Mesendoderm (in vitro differentiated cells): ENCODE data around the gene RAB26.

Experiments
- DNase-seq: peaks from one replicate; pipeline ENCODE4 v3.0.0; 2013
- H2AK5ac ChIP-seq: 2 replicates; pipeline ENCODE4 v1.6.1; 2013; ENCODE audit warnings: low read length, inconsistent platforms
- H2BK120ac ChIP-seq: 2 replicates; pipeline ENCODE4 v1.6.1; 2013; ENCODE audit warnings: low read depth, mild to moderate bottlenecking, low read length, moderate library complexity, mixed read lengths
- H2BK15ac ChIP-seq: replicated peaks from 2 replicates; pipeline ENCODE4 v1.6.1; 2013; ENCODE audit warnings: low read depth, mild to moderate bottlenecking, moderate library complexity
- H2BK5ac ChIP-seq: 2 replicates; pipeline ENCODE4 v1.6.1; 2013; ENCODE audit warnings: low read length, inconsistent platforms
- H3K18ac ChIP-seq: 2 replicates; pipeline ENCODE4 v1.6.1; 2013; ENCODE audit warnings: mild to moderate bottlenecking, low read length, mixed read lengths
- H3K23ac ChIP-seq: one replicate; pipeline ENCODE4 v1.6.1; 2013; ENCODE audit warnings: low read length
- H3K27ac ChIP-seq: 2 replicates; pipeline ENCODE4 v1.5.1; 2013; ENCODE audit warnings: low read depth, mild to moderate bottlenecking, inconsistent platforms, low read length, moderate library complexity
- H3K27me3 ChIP-seq: 2 replicates; pipeline ENCODE4 v1.6.1; 2013; ENCODE audit warnings: low read length, control low read depth, mild to moderate bottlenecking, inconsistent platforms; ENCODE audit not compliant: insufficient read depth, poor library complexity
- H3K36me3 ChIP-seq: 2 replicates; pipeline ENCODE4 v1.6.1; 2013; ENCODE audit warnings: low read length, inconsistent platforms; ENCODE audit not compliant: control insufficient read depth, insufficient read depth
- H3K4ac ChIP-seq: one replicate; pipeline ENCODE4 v1.6.1; 2013; ENCODE audit warnings: low read depth, mild to moderate bottlenecking, low read length, moderate library complexity
- H3K4me1 ChIP-seq: 2 replicates; pipeline ENCODE4 v1.6.1; 2013; ENCODE audit warnings: low read depth, low read length, inconsistent platforms; ENCODE audit not compliant: control insufficient read depth
- H3K4me2 ChIP-seq: 2 replicates; pipeline ENCODE4 v1.6.1; 2013; ENCODE audit warnings: low read length
- H3K4me3 ChIP-seq: 2 replicates; pipeline ENCODE4 v1.5.1; 2013; ENCODE audit warnings: mild to moderate bottlenecking, low read length
- H3K56ac ChIP-seq: one replicate; pipeline ENCODE4 v1.6.1; 2013; ENCODE audit warnings: low read length
- H3K79me1 ChIP-seq: 2 replicates; pipeline ENCODE4 v1.6.1; 2013; ENCODE audit warnings: low read length, inconsistent platforms
- H3K79me2 ChIP-seq: 2 replicates; pipeline ENCODE4 v1.6.1; 2013; ENCODE audit warnings: mild to moderate bottlenecking, low read length; ENCODE audit not compliant: control insufficient read depth, insufficient read depth
- H3K9ac ChIP-seq: 2 replicates; pipeline ENCODE4 v1.6.1; 2013; ENCODE audit warnings: low read length, inconsistent platforms
- H4K5ac ChIP-seq: one replicate; pipeline ENCODE4 v1.6.1; 2013; ENCODE audit warnings: low read length
- H4K8ac ChIP-seq: one replicate; pipeline ENCODE4 v1.6.1; 2013; ENCODE audit warnings: low read depth, mild to moderate bottlenecking, control low read depth, low read length, moderate library complexity
- WGBS: extraction: QIAGEN DNeasy Blood & Tissue Kit; methylation state at CpG from one replicate; pipeline ENCODE4 v1.1.7; 2013; ENCODE audit warnings: low lambda C conversion rate, missing lambda C conversion rate; ENCODE audit not compliant: insufficient coverage; ENCODE audit errors: extremely low coverage; 5-methylcytosine and 5-hydroxymethylcytosine counted together

RAB26 gene

GRCh38 chr16:2149630-2150417 lies 1.4 kb downstream of the RAB26 start:
- Histone ChIP-seq H3K4me2 (peak overlapping the region; percentile 71), H4K5ac (no peak overlapping the region), H4K8ac (no peak overlapping the region), H2AK5ac (no peak overlapping the region), H3K36me3 (peaks cover 12% of the 10 kb centered on the region), H2BK5ac (no peak overlapping the region), H3K9ac (peak overlapping the region; percentile 68), H3K18ac (no peak overlapping the region), H3K4ac (no peak overlapping the region), H3K79me1 (peaks cover 10% of the 10 kb centered on the region), H2BK15ac (no peak overlapping the region), H3K56ac (peak overlapping the region; percentile 79), H3K23ac (no peak overlapping the region), H3K4me3 (no peak overlapping the region), H2BK120ac (no peak overlapping the region), H3K27me3 (no peaks in the 10 kb centered on the region), H3K4me1 (peaks cover 8% of the 10 kb centered on the region), H3K27ac (peak overlapping the region; percentile 45), H3K79me2 (peaks cover 24% of the 10 kb centered on the region)
- peak; percentile 70 for DNase-seq
- WGBS = no CpG with 5 or more reads among the region's 24 CpGs

- Histone ChIP-seq H3K4me3 (no peak overlapping the region), H4K5ac (no peak overlapping the region), H3K4me2 (peak overlapping the region; percentile 8), H2BK15ac (no peak overlapping the region), H3K79me1 (peaks cover 10% of the 10 kb centered on the region), H3K23ac (no peak overlapping the region), H2BK5ac (no peak overlapping the region), H3K36me3 (peaks cover 12% of the 10 kb centered on the region), H3K4ac (no peak overlapping the region), H3K27me3 (no peaks in the 10 kb centered on the region), H2AK5ac (no peak overlapping the region), H3K79me2 (peaks cover 28% of the 10 kb centered on the region), H3K27ac (peak overlapping the region; percentile 45), H3K9ac (peak overlapping the region; percentile 46), H3K18ac (no peak overlapping the region), H4K8ac (no peak overlapping the region), H3K4me1 (peaks cover 8% of the 10 kb centered on the region), H2BK120ac (no peak overlapping the region), H3K56ac (peak overlapping the region; percentile 87)
- no CpG with 5 or more reads among the region's 18 CpGs for WGBS
- peak; percentile 94 for DNase-seq
Observed at GRCh38 chr16:2150418-2151187, 2.2 kb downstream of the RAB26 start.

- Histone ChIP-seq H3K4me2 (peak overlapping the region; percentile 30), H3K27me3 (no peaks in the 10 kb centered on the region), H2BK5ac (no peak overlapping the region), H3K4me1 (peaks cover 8% of the 10 kb centered on the region), H3K79me1 (peaks cover 10% of the 10 kb centered on the region), H2AK5ac (no peak overlapping the region), H3K36me3 (peaks cover 12% of the 10 kb centered on the region), H4K5ac (no peak overlapping the region), H2BK120ac (no peak overlapping the region), H2BK15ac (no peak overlapping the region), H3K4ac (no peak overlapping the region), H3K27ac (peak overlapping the region; percentile 5), H3K79me2 (peaks cover 34% of the 10 kb centered on the region), H4K8ac (no peak overlapping the region), H3K18ac (no peak overlapping the region), H3K4me3 (no peak overlapping the region), H3K23ac (peak overlapping the region; percentile 31), H3K9ac (peak overlapping the region; percentile 99), H3K56ac (peak overlapping the region; percentile 87)
- no CpG with 5 or more reads among the region's 13 CpGs for WGBS
- peak; percentile 86 for DNase-seq
Observed at GRCh38 chr16:2151188-2152091, 3.0 kb downstream of the RAB26 start.

- DNase-seq = peak; percentile 52
- Histone ChIP-seq H3K9ac (peak overlapping the region; percentile 99), H2BK120ac (no peak overlapping the region)
Observed at GRCh38 chr16:2152695-2153506, 4.5 kb downstream of the RAB26 start.

More at GRCh38 chr16:2152695-2153506, 4.5 kb downstream of the RAB26 start:
- H3K27ac ChIP-seq = peak overlapping the region; percentile 18
- H3K56ac ChIP-seq = peak overlapping the region; percentile 87
- H3K18ac ChIP-seq = no peak overlapping the region
- no peak overlapping the region for H3K4ac ChIP-seq
- peaks cover 48% of the 10 kb centered on the region for H3K79me2 ChIP-seq
- H3K79me1 ChIP-seq = peaks cover 11% of the 10 kb centered on the region
- peak overlapping the region; percentile 79 for H3K4me2 ChIP-seq
- peaks cover 12% of the 10 kb centered on the region for H3K36me3 ChIP-seq
- peak overlapping the region; percentile 91 for H3K4me3 ChIP-seq
- H2BK5ac ChIP-seq = peak overlapping the region; percentile 30
- H4K5ac ChIP-seq = no peak overlapping the region
- H3K4me1 ChIP-seq = peaks cover 8% of the 10 kb centered on the region
- H2BK15ac ChIP-seq = no peak overlapping the region
- H4K8ac ChIP-seq = no peak overlapping the region
- no peaks in the 10 kb centered on the region for H3K27me3 ChIP-seq
- WGBS = no CpG with 5 or more reads among the region's 25 CpGs
- peak overlapping the region; percentile 83 for H3K23ac ChIP-seq
- H2AK5ac ChIP-seq = no peak overlapping the region
